ENCODE measurements around the gene AKR7A2.
"Not testable (repeated sequence)": the region's sequence is repeated elsewhere in the genome, so short reads cannot be mapped to it uniquely, and the experiment has no call there.

DNA sequence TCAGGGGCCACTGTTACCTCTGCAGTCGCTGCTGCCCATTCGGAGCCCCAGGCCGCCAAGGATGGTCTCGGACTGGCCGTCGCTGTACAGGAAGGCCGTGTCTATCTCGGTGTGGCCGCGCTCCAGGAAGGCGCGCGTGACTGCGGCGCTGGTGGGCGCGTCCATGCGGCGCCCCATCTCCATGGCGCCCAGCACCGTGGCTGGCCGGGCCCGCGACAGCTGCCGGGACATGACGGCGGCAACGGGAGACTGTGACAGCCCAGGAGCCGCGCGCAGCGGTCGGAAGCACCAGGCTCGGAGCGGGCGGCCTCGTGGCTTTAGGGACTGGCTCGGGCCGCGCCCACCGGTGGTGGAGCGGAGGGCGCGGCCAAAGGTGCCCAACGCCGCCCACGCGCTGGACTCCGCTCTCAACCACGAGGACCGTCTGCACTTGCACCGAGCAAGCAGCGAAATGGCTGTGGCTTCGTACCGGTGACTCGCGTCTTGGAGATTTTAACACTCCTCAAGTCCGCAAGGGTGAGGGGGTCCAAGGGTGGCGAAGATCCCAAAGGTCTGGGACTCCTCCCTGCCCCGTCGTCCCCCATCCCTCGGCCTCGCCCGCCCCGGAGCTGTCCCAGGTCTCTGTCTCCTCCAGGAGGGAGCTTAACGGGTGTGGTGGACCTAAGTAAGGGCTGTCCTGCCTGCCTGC, 38.0 kb downstream of the AKR7A2 start:
- TF ChIP-seq CTCF, POLR2A (IDR thresholded peaks at IDR 0.05): not testable (repeated sequence)

Measured in tibial nerve (tissue), 3 donors.